ENCODE measurements around the gene COP1.
"Not testable (repeated sequence)": the region's sequence is repeated elsewhere in the genome, so short reads cannot be mapped to it uniquely, and the experiment has no call there.

COP1 gene

DNA sequence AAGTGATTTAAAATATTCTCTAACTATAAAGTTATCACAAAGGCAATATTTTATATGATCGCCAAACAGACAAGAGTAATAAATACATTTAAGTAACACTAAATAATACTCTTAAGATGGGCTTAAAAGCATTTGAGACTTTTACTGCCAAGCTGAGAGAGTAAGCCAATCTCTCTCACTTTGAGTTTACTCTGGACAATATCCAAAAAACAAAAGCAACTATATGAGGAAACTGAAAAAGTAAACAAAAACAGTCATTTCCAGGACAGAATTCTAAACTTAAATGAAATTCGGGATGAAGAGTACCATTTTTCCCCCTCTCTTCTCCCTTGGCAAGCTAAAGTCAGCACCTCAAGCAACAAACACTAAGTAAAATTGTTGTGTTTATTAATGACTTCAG, 173.2 kb downstream of the COP1 start:
- DNase-seq (ENCODE audit: low spot score): no peak

DNA sequence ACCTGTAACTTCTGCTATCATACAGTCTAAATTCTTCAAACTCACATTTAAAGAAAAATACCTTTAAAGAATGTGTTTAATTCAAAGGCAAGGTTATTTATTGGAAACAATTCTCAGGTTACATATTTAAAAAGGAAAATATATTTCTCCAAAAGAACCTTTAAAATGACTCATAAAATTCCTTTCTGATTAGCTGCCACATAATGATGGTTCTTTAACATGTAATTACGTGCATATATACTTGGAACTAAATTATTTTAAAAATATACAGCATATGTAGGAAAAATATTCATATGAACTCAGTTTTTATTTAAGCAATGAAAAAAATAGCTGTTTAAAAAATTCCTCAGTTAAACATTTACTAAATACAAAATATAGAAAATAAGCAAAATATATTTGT, 173.6 kb downstream of the COP1 start:
- no peak for DNase-seq (ENCODE audit: low spot score)

DNA sequence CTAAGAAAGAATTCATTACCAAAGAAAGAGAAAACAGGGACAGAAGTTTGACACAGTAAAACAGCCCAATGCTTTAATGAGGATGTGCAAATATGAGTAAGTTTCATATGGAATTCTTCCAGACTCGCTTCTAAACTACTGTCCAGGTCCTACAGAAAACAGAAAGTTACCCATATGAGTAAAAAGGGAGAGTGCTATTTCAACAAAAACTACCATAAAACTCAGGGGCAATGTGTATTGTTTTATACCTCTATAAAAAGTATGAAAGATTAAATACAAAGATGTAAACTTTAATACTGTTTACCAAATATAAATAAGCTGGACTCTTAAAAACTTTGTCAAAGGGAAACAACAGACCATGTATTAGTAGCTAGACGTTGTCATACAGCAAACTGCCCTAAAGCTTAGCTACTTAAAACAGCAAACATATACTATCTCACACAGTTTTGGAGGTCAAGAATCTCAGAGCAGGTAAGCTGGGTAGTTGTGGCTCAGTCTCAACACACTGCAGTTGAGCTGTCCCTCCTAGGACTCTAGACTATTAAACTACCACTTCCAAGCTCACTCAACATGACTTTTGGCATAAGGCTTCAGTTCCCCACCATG, 174.9 kb downstream of the COP1 start:
- peak; percentile 8 for DNase-seq (ENCODE audit: low spot score)

DNA sequence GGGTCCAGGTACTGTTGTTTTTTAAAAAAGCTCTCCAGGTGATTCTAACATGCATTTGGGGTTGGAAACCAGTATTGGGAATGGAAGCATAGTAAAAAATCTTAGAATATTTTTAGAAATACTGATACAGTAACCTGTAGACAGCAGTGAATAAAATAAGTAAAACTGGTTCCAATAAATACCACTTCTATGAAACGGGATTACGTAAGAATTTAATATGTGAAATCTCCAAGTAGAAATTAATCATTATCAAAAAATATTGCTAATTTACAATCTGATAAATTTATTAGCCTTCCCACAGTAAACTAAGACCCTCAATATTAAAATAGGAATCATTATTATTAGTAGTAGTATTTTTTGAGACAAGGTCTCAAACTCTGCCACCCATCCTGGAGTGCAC, 177.5 kb downstream of the COP1 start:
- DNase-seq (ENCODE audit: low spot score): no peak

DNA sequence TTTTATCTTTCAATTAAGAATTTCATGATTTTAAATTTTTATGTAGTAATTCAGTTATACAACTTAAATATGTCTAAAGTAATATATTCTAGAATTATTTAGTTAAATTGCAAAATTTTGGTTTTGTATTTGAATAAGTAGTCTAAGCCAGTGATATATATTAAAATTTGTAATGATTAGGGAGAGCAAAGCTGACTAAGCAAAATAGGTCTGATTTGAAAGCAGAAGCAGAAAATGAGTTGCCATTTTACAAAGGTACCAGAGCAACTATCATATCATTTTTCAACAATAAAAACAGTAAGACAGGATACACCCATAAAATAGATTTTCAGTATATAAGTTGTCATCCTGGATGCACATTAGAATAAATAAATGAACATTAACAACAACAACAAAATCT, 177.9 kb downstream of the COP1 start:
- DNase-seq (ENCODE audit: low spot score): no peak

DNA sequence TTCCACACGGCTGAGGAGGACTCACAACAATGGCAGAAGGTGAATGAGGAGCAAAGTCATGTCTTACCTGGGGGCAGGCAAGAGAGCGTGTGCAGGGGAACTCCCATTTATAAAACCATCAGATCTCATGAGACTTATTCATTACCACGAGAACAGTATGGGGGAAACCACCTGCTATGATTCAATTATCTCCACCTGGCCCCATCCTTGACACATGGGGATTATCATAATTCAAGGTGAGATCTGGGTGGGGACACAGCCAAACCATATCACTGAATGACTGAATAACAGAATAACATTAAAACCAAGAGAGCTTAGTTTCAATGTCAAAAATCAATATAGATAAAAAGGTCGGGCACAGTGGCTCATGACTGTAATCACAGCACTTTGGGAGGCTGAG, 179.2 kb downstream of the COP1 start:
- DNase-seq (ENCODE audit: low spot score): not testable (repeated sequence)

DNA sequence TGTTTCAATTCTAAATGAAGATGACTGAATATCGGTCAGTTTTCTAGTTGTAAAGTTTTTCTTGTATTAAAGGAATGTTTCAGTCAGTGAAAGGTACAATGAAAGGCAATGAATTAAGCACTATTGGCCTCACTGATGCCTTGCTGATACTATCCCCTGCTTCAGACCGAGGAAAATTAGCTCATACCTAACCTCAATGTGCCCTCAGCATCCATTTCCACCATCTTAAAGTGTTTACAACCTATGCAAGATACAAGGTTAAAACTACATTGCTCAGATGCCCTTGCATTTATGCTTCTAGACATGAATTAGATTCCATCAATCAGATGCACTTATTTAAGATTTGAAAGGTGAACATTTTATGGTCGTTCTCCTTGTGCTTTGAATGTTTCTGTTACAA, 184.5 kb downstream of the COP1 start:
- no peak for DNase-seq (ENCODE audit: low spot score)

DNA sequence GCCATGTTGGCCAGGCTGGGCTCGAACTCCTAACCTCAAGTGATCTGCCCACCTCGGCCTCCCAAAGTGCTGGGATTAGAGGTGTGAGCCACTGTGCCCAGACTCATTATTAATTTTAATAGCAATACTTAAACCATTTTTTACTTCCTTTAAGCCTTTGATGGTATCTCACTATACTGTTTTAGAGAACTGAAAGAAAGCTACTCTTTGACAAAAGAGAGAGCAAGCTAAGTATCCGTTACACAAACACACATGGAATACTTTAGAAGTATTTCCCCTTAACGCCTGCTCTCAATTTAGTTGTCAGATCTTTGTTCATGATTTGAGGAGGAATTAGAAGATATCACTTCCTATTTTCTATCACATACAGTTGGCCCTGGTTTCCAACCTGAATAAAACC, 189.4 kb downstream of the COP1 start:
- DNase-seq (ENCODE audit: low spot score): no peak

DNA sequence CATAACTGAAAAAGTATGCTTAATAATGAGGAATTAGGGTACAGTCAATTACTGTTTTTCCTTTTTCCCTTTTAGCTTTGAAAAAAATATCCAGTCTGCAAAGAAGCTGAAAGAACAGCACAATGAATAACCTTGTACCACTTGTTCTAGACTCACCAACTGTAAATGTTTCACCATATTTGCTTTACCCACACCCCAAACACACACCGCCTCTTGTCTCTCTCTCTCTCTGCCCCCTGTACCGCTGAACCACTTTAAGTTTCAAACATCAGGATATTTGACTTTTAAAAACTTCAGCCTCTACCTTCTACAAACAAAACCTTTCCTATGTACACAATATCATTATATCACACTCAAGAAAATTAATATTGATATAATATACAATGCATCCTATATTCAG, 197.1 kb downstream of the COP1 start:
- DNase-seq (ENCODE audit: low spot score): no peak

DNA sequence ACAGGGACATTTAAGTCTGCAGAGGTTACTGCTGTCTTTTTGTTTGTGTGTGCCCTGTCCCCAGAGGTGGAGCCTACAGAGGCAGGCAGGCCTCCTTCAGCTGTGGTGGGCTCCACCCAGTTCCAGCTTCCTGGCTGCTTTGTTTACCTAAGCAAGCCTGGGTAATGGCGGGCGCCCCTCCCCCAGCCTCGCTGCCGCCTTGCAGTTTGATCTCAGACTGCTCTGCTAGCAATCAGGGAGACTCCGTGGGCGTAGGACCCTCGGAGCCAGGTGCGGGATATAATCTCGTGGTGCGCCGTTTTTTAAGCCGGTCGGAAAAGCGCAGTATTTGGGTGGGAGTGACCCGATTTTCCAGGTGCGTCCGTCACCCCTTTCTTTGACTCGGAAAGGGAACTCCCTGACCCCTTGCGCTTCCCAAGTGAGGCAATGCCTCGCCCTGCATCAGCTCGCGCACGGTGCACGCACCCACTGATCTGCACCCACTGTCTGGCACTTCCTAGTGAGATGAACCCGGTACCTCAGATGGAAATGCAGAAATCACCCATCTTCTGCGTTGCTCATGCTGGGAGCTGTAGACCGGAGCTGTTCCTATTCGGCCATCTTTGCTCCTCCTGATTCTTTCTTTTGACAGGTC, 199.2 kb downstream of the COP1 start:
- not testable (repeated sequence) for DNase-seq (ENCODE audit: low spot score)

DNA sequence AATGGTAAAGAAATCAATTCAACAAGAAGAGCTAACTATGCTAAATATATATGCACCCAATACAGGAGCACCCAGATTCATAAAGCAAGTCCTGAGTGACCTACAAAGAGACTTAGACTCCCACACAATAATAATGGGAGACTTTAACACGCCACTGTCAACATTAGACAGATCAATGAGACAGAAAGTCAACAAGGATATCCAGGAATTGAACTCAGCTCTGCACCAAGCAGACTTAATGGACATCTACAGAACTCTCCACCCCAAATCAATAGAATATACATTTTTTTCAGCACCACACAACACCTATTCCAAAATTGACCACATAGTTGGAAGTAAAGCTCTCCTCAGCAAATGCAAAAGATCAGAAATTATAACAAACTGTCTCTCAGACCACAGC, 212.4 kb downstream of the COP1 start:
- not testable (repeated sequence) for DNase-seq (ENCODE audit: low spot score)

DNA sequence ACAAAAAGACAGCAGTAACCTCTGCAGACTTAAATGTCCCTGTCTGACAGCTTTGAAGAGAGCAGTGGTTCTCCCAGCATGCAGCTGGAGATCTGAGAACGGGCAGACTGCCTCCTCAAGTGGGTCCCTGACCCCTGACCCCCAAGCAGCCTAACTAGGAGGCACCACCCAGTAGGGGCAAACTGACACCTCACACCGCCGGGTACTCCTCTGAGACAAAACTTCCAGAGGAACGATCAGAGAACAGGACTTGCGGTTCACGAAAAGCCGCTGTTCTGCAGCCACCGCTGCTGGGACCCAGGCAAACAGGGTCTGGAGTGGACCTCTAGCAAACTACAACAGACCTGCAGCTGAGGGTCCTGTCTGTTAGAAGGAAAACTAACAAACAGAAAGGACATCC, 214.3 kb downstream of the COP1 start:
- not testable (repeated sequence) for DNase-seq (ENCODE audit: low spot score)

DNA sequence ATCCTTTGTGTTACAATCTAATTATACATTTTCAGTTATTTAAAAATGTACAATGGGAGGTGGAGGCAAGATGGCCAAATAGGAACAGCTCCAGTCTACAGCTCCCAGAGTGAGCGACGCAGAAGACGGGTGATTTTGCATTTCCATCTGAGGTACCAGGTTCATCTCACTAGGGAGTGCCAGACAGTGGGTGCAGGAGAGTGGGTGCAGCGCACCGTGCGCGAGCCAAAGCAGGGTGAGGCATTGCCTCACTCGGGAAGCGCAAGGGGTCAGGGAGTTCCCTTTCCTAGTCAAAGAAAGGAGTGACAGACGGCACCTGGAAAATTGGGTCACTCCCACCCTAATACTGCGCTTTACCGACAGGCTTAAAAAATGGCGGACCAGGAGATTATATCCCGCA, 214.9 kb downstream of the COP1 start:
- DNase-seq (ENCODE audit: low spot score): not testable (repeated sequence)

DNA sequence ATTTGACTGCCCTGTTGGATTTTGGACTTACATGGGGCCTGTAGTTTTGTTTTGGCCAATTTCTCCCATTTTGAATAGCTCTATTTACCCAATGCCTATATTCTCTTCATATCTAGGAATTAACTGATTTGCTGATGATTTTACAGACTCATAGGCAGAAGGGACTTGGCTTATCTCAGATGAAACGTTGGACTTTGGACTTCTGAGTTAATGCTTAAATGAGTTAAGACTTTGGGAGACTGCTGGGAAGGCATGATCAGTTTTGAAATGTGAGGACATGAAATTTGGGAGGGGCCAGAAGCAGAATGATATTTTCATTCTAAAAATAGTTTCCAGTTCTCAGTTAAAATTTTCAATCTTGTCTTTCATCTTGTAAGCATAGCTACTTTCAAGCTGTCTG, 222.3 kb downstream of the COP1 start:
- DNase-seq (ENCODE audit: low spot score): no peak

DNA sequence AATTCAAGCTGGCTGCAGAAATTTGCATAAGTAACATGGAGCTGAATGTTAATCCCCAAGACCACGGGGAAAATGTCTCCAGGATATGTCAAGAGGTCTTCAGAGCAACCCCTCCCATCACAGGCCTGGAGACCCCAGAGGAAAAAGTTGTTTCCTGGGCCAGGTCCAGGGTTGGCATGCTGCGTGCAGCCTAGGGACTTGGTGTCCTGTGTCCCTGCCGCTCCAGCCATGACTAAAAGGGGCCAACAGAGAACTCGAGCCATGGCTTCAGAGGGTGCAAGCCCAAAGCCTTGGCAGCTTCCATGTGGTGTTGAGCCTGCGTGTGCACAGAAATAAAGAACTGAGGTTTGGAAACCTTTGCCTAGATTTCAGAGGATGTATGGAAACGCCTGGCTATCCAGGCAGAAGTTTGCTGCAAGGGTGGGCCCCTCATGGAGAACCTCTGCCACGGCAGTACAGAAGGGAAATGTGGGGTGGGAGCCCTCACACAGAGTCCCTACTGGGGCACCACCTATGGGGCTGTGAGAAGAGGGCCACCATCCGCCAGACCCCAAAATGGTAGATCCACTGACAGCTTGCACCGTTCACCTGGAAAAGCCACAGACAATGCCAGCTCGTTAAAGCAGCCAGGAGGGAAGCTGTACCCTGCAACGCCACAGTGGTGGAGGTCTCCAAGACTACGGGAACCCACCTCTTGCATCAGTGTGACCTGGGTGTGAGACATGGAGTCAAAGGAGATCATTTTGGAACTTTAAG, 222.9 kb downstream of the COP1 start:
- no peak for DNase-seq (ENCODE audit: low spot score)

DNA sequence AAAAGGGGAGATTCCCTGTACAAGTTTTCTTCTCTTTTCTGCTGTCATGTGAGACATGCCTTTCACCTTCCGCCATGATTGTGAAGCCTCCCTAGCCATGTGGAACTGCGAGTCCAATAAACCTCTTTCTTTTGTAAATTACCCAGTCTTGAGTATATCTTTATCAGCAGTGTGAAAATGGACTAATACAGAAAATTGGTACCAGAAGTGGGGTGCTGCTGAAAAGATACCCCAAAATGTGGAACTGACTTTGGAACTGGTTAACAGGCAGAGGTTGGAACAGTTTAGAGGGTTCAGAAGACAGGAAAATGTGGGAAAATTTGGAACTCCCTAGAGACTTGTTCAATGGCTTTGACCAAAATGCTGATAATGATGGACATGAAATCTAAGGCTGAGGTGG, 223.7 kb downstream of the COP1 start:
- not testable (repeated sequence) for DNase-seq (ENCODE audit: low spot score)

DNA sequence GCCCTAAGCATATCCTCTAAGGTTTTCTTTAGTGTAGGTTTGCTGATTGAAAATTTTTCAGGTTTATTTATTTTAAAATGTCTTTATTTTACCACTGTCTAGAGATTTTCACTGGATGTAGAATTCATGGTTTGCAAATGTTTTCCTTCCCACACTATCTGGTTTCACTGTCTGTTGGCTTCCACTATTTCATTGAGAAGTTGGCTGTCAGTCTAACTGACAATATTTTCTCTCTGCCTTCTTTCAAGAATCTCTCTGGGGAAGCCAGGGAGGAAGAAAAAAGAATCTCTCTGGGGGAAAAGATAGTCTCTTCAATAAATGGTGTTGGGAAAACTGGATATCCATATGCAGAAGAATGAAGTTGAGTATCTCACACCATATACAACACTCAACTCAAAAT, 226.0 kb downstream of the COP1 start:
- DNase-seq (ENCODE audit: low spot score): no peak

DNA sequence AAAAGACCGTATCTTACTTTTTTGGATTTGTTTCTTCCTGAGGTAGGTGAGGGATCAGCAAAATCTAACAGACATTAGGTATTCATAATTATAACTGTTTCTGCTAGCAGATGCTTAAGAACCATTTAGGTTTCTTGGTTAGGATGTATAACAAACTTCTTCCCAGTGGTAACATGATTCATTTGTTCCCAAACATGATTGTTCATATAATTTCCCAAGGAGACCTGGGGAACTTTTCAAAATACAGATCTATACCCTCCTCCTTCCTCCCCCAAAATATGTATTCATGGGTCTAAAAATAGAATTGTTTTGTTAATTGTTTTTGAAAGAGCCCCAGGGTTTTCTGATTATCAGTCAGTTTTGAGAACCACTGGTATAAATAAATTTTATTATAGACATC, 228.2 kb downstream of the COP1 start:
- no peak for DNase-seq (ENCODE audit: low spot score)

DNA sequence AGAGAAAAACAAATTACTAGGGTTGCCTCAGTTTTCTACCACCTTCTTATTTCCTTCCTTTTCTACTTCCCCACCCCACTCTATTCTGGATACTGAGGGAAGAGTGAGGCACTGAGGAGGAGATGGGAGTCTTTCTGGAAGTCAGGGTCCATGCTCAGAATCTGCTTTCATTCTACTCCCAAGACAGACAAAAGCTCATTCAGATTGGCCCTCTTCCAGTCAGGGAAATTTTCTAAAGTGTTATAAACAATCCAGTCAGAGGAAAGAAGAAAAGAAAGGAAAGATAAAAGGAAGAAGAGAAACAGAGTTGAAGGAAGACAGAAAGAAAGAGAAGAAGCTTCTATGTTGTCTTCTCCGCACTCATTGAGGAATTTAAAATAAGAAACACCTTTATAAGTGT, 228.6 kb downstream of the COP1 start:
- DNase-seq (ENCODE audit: low spot score): peak; percentile 10

DNA sequence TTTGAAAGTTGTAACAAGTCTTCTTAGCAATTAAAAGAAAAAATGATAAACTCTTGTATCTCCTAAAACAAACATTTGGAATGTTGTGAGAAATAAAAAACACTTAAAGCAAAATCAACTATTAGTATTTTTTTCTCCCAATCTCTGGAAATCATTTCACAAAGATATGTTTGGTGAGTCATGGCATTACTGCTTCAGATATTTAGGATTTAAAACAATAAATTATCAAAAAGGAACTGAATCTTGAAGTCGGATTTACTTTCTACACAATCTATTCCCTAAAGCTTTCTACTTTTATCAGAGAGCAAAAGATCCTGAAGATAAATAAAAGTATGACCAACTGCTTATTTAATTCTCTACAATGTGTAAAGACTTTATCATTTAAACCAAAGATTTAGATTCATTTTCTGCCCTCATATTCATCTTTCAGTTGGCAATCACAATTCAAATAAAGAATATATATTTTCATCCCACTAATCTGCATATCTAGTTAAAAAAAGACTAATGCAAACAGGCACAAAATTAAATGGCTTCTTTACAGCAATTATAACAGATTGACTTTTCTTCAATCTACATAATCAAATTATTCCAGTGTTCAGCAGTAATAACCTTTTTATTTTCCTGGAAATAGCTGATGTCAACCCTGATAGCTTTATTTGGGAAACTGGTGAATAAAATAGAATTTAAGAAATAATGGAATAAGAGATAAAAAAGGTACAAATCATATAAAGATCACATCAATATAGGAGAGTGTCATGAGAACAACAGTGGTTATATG, 230.0 kb downstream of the COP1 start:
- no peak for DNase-seq (ENCODE audit: low spot score)

DNA sequence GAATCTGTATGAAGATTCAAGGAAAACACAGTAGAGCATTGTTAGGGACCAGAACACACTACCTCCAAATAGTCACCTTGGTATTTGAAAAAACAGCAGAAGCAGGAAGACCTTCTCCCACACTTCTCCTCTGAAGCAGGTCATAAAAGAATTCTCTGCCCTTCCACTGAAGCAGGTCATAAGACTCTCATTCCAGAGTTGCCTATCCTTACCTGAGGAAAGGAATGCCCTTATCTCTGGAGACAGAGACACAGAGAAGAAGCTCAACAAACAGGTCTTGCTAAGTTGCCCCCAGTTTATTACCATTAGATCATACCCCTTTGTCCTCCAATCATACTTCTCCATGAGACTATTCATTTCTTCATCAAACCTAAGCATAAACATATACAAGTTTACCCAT, 237.9 kb downstream of the COP1 start:
- DNase-seq (ENCODE audit: low spot score): no peak

DNA sequence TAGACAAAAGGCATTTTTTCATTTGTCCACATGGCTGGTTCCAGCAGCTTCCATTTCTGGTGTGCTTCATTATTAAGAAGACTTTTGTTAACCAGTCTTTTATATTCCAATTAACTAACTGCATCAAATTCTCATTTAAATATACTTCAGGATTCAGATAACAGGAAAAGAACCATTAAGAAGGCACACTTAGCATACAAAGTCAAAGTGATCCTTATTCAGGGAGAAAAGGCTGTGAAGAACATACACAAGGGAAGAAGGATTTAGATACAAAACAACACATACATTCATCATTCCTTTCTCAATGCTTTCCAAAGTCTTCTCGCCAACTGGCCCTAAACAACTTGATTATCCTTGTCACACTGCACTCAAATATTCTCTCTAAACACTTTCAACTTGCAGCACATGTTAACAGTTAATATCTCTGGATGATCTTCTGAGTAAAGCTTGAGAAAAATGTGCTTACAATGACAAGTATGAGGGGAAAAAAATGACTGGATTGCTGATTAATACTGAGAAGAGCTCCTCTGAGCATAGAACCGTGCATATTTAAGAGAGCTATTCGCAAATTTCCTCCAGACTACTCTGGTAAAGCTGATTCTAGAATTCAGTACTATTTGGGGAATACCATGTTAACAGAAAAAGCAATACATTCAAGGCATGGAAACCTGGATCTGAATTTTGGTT, 238.5 kb downstream of the COP1 start:
- DNase-seq (ENCODE audit: low spot score): no peak
